ENCODE measurements around the gene SLC14A1.

The SLC14A1 gene

DNA sequence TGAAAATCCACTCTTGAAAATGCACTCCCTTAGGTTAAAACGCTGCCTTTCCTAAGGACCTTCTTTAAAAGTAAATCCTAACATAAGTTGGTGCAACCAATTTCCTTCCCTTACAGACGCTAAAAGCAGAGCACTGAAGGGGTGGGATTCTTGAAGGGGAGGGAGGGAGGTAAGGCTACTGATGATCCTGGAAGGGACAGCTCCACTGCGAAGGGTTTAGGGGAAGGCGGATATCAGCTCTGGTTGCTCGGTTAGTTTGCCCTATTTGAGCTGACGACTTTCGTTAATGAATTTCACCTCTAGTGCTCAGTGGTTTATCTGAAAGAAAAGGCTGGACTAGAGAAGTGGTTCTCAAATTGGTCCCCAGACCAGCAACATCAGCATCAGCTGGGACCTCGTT, 51.8 kb downstream of the SLC14A1 start:
- no peak for DNase-seq (ENCODE audit: low read depth)
- TF ChIP-seq, protein P1, sequence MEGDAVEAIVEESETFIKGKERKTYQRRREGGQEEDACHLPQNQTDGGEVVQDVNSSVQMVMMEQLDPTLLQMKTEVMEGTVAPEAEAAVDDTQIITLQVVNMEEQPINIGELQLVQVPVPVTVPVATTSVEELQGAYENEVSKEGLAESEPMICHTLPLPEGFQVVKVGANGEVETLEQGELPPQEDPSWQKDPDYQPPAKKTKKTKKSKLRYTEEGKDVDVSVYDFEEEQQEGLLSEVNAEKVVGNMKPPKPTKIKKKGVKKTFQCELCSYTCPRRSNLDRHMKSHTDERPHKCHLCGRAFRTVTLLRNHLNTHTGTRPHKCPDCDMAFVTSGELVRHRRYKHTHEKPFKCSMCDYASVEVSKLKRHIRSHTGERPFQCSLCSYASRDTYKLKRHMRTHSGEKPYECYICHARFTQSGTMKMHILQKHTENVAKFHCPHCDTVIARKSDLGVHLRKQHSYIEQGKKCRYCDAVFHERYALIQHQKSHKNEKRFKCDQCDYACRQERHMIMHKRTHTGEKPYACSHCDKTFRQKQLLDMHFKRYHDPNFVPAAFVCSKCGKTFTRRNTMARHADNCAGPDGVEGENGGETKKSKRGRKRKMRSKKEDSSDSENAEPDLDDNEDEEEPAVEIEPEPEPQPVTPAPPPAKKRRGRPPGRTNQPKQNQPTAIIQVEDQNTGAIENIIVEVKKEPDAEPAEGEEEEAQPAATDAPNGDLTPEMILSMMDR (conservative IDR thresholded peaks at IDR 0.05; ENCODE audit: low read depth, low read length): no peak
- peak overlapping the region; percentile 81 for H3K4me3 ChIP-seq (ENCODE audit: low read depth, low read length)

DNA sequence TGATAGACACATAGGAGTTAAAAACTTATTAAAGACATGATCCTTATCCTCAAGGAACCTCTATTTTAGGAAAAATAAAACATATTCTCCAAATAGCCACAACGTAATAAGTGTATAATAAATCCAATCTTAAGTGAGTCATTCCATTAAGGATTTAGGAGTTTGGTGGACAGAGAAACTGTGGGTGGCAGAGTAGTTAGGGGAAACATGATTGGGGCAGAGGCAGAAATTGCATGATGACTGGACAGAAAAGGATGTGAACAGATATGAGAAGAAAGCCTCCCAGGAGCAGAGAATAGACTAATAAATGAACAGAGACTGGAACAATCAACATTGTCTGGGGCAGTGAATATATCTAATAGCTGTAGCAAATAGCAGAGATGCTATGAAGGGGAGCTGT, 53.4 kb downstream of the SLC14A1 start:
- H3K4me3 ChIP-seq (ENCODE audit: low read depth, low read length): no peak overlapping the region
- TF ChIP-seq, protein P1 (conservative IDR thresholded peaks at IDR 0.05; ENCODE audit: low read depth, low read length): no peak
- DNase-seq (ENCODE audit: low read depth): peak; percentile 45

DNA sequence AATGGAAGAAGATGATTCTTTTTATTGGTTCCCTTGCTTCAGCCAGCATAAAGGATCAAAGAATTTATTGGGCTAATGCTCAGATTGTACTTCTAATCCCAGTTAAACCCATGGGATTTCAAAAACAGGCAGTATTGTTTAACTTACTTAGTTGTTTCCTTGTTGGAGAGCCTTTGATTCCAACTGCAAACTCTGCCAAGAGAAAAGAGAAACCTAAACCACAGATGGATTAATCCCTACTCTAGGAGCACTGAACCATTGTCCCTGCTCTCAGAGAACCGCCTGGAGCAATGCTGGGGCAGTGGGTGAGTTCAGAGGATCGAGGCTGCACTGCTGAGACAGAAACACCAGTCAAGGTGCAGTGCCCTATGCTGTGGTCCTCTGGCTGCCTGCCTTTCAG, 56.6 kb downstream of the SLC14A1 start:
- TF ChIP-seq, protein P1 (conservative IDR thresholded peaks at IDR 0.05; ENCODE audit: low read depth, low read length): no peak
- H3K4me3 ChIP-seq (ENCODE audit: low read depth, low read length): no peak overlapping the region
- DNase-seq (ENCODE audit: low read depth): no peak

DNA sequence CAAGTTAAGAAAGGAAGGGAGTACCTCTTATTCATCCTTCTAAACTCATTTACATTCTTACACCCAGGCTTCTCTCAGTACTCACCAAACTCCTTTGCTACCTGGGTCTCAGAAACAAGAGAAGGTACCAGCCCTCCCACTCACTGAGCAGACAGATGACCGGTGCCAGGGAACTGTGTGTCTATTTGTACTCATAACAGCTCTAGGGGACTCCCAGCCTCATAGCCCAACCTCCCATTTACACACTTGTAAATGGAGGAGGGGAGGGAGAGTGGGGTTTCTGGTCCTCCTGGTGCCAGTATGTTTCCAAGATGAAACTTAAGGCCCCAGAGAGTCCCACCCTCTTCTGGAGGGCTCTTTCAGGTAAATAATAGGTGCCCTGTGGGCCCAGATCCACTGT, 58.7 kb downstream of the SLC14A1 start:
- DNase-seq (ENCODE audit: low read depth): no peak
- TF ChIP-seq, protein P1 (conservative IDR thresholded peaks at IDR 0.05; ENCODE audit: low read depth, low read length): no peak
- H3K4me3 ChIP-seq (ENCODE audit: low read depth, low read length): no peak overlapping the region

DNA sequence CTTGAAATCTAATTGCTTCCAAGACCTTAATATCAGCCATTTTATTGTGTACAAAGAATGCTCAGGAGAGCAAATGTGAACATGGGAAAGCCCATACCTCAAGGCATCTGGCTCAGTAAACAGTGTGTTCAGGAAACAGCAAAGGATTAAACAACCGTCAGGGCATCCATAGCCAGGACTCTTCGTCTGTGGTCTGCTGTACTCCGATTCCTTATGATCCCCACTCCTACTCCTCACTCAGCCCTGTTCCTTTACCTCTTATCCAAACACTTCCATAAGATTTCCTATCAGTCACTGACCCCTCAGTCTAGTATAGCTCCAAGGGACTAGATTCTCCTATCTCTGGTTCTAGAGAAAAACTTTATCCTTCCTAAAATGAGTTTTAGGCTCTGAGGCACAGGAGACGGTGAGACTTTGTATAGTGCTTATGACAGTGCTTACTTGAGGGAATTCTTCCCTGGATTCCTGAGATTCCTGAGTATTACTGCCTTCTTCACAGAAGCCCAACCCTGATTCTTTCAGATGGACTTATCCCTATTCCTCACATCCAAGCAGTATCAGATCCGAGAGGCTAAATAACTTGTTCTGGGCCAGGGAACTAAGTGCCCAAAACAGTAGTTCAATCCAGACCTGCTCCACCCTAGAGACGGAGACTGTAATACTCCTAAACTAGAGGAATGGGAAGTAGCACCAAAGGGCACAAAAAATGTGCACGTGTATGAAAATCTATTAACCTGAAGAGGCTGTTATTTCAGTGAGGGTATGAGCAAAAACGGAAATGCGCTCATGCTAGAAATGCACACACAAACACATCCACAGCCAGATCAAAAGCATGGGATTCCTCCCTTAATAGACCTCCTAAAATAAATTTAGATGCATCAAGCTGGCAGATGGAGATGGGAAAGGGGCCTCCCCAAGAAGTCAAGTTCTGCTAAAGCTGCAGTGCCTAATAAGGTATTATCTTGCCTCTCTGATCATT, 59.4 kb downstream of the SLC14A1 start:
- peak; percentile 58 for DNase-seq (ENCODE audit: low read depth)

DNA sequence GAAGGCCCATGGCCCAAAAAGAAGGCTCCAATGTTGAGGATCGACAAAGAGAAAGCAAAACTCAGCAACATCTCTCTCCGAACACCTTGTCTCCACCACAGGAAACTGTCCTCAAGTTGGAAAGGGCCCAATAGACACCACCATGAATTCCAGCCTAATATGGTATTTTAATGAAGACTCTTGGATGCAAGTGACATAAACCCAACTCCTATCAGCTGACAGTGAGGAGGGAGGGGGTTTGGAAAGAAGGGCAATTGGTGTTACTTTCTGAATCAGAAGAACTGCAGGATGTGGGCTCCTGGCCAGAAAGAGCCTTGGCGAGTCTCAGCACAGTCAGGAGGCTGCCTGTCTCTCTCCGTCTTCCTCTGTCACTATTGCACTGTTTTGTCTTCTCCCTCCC, 61.2 kb downstream of the SLC14A1 start:
- DNase-seq (ENCODE audit: low read depth): peak; percentile 68
- TF ChIP-seq, protein P1 (conservative IDR thresholded peaks at IDR 0.05; ENCODE audit: low read depth, low read length): no peak
- no peak overlapping the region for H3K4me3 ChIP-seq (ENCODE audit: low read depth, low read length)

More for the DNA sequence above, 59.4 kb downstream of the SLC14A1 start:
- TF ChIP-seq, protein P1 (conservative IDR thresholded peaks at IDR 0.05; ENCODE audit: low read depth, low read length): no peak
- no peak overlapping the region for H3K4me3 ChIP-seq (ENCODE audit: low read depth, low read length)

DNA sequence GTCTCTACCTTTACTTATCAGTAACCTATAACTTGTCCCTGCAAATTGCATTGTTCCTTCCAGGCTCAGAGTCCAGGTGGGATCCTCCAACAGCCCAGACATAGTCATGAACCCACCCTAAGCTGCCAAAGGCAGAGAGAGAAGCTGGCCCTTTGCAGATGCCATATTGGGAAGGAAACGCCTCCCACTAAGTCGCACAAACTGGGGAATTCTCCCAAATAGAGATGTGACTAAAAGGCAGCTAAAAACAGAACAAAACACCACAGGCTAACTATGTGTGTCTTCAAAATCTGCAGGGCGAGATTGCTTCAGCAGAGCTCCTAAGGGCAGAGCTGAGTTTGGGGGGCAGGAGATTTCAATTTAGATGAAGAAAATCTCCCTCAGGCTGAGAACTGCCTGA, 63.0 kb downstream of the SLC14A1 start:
- TF ChIP-seq, protein P1 (conservative IDR thresholded peaks at IDR 0.05; ENCODE audit: low read depth, low read length): no peak
- DNase-seq (ENCODE audit: low read depth): no peak
- no peak overlapping the region for H3K4me3 ChIP-seq (ENCODE audit: low read depth, low read length)

Measured in choroid plexus epithelial cell (primary cell).